ENCODE data around the gene SBNO1.
"Not testable (repeated sequence)": the region's sequence is repeated elsewhere in the genome, so short reads cannot be mapped to it uniquely, and the experiment has no call there.

The SBNO1 gene

GRCh38 chr12:123388177-123388950 is 23.7 kb upstream of the SBNO1 start:
- DNase-seq = peak; percentile 58

- no peak for DNase-seq
Measured at GRCh38 chr12:123387508-123388176, 23.0 kb upstream of the SBNO1 start.

- not testable (repeated sequence) for DNase-seq
Measured at GRCh38 chr12:123385536-123385935, 20.9 kb upstream of the SBNO1 start.

- peak; percentile 12 for DNase-seq
Measured at GRCh38 chr12:123384994-123385376, 20.3 kb upstream of the SBNO1 start.

- DNase-seq = peak; percentile 79
Measured at GRCh38 chr12:123384318-123384993, 19.8 kb upstream of the SBNO1 start.

GRCh38 chr12:123382684-123383083 is 18.0 kb upstream of the SBNO1 start:
- no peak for DNase-seq

- DNase-seq = no peak
Measured at GRCh38 chr12:123379391-123379790, 14.7 kb upstream of the SBNO1 start.

GRCh38 chr12:123372415-123372814 is 7.8 kb upstream of the SBNO1 start:
- not testable (repeated sequence) for DNase-seq

- not testable (repeated sequence) for DNase-seq
Measured at GRCh38 chr12:123371667-123372368, 7.2 kb upstream of the SBNO1 start.

GRCh38 chr12:123369229-123369628 is 4.6 kb upstream of the SBNO1 start:
- DNase-seq = no peak

- not testable (repeated sequence) for DNase-seq
Measured at GRCh38 chr12:123368431-123368830, 3.8 kb upstream of the SBNO1 start.

- DNase-seq = no peak
Measured at GRCh38 chr12:123367511-123367910, 2.9 kb upstream of the SBNO1 start.

GRCh38 chr12:123365025-123365917 is 624 bp upstream of the SBNO1 start:
- peak; percentile 99 for DNase-seq

GRCh38 chr12:123363740-123364531 is 711 bp downstream of the SBNO1 start:
- peak; percentile 37 for DNase-seq

- DNase-seq = no peak
Measured at GRCh38 chr12:123363390-123363739, 1.3 kb downstream of the SBNO1 start.

- DNase-seq = no peak
Measured at GRCh38 chr12:123358035-123358434, 6.6 kb downstream of the SBNO1 start.

- no peak for DNase-seq
Measured at GRCh38 chr12:123356159-123356670, 8.4 kb downstream of the SBNO1 start.

GRCh38 chr12:123354600-123354999 is 10.0 kb downstream of the SBNO1 start:
- DNase-seq = no peak

- DNase-seq = no peak
Measured at GRCh38 chr12:123351349-123351748, 13.3 kb downstream of the SBNO1 start.

- no peak for DNase-seq
Measured at GRCh38 chr12:123346946-123347345, 17.7 kb downstream of the SBNO1 start.

GRCh38 chr12:123344086-123344485 is 20.6 kb downstream of the SBNO1 start:
- no peak for DNase-seq
